GM12872 (cell line): ENCODE results near the gene PROK2.

Experiments
- CTCF ChIP-seq: IDR thresholded peaks from 3 replicates; pipeline ENCODE4 v1.5.1; 2011; ENCODE audit warnings: low read depth, mild to moderate bottlenecking, low read length, moderate library complexity; ENCODE audit not compliant: insufficient read depth

PROK2 gene

GRCh38 chr3:71724584-71725270, 60.2 kb downstream of the PROK2 start:
- no peak for TF ChIP-seq CTCF

- no peak for TF ChIP-seq CTCF
Observed at GRCh38 chr3:71724171-71724453, 60.8 kb downstream of the PROK2 start.

- no peak for TF ChIP-seq CTCF
Observed at GRCh38 chr3:71723452-71724170, 61.3 kb downstream of the PROK2 start.

- no peak for TF ChIP-seq CTCF
Observed at GRCh38 chr3:71722693-71723092, 62.3 kb downstream of the PROK2 start.
